Ramos (cell line): Measurements from ENCODE around the gene ITSN2.

ENCODE experiments used
- in situ Hi-C: fragments of 300-500 bp; cut with MboI; formaldehyde crosslinking; loops from one replicate; pipeline ENCODE4 v1.14.3; 2022; ENCODE audit warnings: low sequenced_read_pairs; ENCODE audit not compliant: unreplicated experiment

Gene ITSN2

DNA sequence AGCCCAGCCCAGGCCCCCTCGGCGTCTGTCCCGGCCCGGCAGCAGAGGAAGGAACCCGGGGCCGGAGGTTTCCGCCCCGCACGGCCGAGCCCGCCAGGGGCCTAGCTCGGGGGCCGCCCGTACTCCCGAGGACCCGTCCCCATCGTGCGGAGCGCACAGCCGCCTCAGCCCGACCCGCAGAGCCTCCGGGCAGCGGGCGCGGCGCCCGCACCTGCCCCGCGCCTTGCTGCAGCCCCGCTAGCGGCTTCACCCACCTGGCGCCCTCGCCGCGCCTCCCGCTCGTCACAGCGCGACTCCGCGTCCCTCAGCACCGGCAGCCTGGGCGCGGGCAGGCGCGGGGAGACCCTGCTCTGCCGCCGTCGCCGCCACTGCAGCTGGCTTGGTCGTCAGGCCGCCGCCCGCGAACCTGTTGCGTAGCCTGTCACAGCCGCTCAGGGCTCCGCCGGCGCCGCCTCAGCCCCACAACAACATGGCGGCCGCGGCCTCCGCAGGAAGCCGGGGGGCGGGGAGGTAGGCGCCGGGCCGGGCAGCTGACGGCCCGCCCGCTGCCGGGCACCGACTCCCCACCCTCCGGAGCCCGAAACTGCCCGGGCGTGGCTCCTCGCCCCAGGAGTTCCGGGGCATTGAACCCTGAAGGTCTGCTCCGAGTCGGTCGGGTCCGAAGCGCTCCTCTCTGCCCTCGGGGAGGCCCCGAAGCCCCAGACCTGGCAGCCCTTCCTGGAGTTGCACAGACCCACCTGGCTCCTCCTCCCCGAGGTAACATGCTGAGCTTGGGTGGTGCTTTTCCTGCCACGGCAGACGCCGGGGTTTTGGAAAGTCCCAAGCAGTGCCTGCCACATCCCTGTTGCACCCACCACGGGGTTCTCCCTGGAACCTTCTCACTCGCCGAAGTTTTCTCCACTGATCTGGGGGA, at the start of gene ITSN2:
ITSN2 (minus strand) TSS at position 487 of the 913 bp plus-strand sequence. CDS start 32,454 bp downstream, outside the sequence.
- in situ Hi-C loops = no loop called here

DNA sequence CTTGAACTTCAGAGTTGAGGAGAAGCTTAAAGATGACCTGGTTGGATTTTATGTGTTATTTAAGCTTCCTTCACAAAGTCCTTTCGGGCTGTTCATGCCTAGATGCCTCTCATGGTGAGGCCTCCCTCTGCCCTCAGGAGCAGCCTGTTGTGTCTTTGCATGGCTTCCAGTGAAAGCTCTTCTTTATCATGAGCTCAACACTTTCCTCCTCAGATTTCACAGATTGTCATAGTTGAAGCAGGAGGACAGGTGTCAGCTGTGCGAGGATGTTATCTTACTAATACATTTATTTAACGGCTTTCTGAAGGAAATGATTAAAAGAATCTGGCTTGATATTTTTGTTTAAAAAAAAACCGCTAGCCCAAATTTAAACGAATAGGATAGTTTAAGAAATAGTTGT, 48.8 kb upstream of the ITSN2 start:
- in situ Hi-C loops = loop anchor here (10.0 kb wide), 1 partner anchor 726 kb away; no protein-coding TSS in a partner anchor

DNA sequence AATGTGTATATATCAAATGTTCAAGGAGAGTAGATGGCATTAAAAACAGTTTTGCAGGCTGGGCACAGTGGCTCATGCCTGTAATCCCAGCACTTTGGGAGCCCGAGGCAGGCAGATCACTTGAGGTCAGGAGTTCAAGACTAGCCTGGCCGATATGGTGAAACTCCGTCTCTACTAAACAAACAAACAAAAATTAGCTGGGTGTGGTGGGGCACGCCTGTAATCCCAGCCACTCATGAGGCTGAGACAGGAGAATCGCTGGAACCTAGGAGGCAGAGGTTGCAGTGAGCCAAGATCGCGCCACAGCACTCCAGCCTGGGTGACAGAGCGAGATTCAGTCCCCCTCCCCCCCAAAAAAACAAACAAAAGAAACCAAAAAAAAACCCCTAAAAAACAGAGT, 48.4 kb upstream of the ITSN2 start:
- in situ Hi-C loops = loop anchor here (10.0 kb wide), 1 partner anchor 726 kb away; no protein-coding TSS in a partner anchor

DNA sequence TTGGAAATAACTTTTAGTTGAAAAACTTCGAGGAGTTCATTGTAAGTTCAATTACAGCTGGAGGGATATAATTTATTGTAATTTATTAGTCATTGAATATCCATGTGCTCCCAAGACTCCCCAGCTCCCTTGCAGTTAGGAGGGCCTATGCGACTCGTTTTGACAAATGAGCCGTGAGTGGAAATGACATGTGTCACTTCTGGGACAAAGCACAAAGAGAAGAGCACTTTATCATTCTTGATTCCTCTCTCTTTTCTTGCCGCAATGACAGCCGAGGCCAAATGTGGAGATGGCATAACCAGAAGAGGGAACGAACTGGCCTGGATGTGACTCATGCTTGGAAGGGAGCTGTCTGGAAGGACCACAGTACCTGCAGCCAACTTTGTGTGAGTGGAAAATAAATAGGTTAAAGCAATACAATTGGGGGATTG, 44.2 kb upstream of the ITSN2 start:
- in situ Hi-C loops = loop anchor here (10.0 kb wide), 1 partner anchor 730 kb away; no protein-coding TSS in a partner anchor

DNA sequence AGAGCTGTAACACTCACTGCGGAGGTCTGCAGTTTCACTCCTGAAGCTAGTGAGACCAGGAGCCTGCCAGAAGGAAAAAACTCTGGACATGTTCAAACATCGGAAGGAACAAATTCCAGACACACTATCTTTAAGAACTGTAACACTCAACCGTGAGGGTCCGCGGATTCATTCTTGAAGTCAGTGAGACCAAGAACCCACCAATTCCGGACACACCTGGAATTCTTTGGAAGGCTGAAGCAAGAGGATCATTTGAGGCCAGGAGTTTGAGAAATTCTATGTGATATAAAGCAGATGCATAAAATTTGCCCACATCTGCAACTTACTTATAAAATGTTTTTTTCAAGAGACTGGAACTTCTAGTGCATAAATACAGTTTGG, 43.5 kb upstream of the ITSN2 start:
- in situ Hi-C loops = loop anchor here (10.0 kb wide), 1 partner anchor 731 kb away; no protein-coding TSS in a partner anchor

DNA sequence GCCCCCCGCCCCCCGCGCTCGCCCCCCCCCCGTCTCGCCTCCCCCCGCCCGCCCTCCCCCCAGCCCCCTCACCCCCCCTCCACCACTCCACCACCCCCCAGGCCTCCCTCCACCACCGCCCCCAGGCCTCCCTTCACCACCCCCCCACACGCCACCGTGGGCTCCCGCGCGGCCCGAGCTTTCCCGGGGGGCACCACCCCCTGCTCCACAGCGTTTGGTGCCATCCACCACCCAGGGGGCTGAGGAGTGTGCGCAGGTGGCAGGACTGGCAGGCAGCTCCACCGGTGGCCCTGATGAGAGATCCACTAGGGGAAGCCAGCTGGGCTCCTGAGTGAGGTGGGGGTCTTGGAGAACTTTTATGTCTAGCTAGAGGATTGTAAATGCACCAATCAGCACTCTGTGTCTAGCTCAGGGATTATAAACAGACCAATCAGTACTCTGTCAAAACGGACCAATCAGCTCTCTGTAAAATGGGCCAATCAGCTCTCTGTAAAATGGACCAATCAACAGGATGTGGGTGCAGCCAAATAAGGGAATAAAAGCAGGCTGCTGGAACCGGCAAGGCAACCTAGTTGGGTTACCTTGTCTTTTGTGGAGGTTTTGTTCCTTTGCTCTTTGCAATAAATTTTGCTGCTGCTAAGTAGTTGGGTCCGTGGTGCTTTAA, 43.0 kb upstream of the ITSN2 start:
- in situ Hi-C loops = loop anchor here (10.0 kb wide), 1 partner anchor 732 kb away; no protein-coding TSS in a partner anchor

DNA sequence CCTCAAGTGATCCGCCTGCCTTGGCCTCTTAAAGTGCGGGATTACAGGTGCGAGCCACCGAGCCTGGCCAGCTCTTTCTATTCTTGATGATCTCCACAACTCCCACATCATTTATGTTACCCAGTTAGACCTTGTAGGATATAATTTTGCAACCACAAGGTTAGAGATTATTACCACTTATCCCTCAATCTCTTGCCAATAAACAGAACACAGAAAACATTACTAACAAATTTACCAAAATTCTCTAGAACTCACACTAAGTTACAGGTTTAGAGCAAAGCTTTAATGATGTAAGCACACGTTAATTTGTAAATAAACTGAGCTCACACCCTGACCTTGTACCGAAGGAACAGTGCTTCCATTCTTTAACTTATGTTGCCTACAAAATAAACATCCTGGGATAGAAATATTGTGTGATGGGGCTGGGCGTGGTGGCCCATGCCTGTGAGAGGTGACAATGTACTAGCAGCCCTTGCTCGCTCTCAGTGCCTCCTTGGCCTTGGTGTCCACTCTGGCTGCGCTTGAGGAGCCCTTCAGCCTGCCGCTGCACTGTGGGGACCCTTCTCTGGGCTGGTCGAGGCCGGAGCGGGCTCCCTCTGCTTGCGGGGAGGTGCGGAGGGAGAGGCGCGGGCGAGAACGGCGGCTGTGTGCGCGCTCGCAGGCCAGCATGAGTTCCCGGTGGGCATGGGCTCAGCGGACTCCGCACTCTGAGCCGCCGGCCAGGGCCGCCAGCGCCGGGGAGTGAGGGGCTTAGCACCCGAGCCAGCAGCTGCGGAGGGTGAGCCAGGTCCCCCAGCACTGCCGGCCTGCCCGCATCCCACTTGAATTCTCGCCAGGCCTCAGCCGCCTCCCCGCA, 42.1 kb upstream of the ITSN2 start:
- in situ Hi-C loops = loop anchor here (10.0 kb wide), 1 partner anchor 732 kb away; no protein-coding TSS in a partner anchor

DNA sequence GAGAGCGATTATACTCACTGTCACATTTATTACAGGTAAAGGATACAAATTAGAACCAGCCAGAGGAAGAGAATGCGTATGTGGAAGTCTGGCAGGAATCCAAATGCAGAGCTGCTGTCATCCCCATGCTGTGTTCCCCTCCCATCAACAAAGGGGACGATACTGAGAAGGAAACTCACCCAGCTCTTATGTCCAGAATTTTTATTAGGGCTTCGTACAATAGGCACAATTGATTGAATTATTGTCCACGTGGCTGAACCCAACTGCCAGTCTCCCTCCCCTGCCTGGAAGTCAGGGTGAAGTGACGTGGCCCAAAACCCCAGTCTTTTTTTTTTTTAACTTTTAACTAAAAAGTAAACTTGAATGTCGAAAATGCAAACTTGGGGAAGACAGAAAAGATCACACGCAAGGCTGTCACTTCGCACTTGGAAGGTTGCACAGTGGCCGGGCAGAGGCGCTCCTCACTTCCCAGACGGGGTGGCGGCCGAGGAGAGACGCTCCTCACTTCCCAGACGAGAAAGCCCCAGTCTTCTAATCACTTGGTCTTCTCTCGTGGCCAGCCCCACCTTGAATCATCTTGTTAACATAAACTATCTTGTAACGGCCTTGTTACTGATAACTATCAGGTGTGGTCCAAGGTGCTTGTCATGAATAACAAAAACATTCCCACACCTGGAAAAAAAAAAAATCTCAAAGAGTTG, 40.0 kb upstream of the ITSN2 start:
- in situ Hi-C loops = loop anchor here (10.0 kb wide), 1 partner anchor 734 kb away; no protein-coding TSS in a partner anchor

DNA sequence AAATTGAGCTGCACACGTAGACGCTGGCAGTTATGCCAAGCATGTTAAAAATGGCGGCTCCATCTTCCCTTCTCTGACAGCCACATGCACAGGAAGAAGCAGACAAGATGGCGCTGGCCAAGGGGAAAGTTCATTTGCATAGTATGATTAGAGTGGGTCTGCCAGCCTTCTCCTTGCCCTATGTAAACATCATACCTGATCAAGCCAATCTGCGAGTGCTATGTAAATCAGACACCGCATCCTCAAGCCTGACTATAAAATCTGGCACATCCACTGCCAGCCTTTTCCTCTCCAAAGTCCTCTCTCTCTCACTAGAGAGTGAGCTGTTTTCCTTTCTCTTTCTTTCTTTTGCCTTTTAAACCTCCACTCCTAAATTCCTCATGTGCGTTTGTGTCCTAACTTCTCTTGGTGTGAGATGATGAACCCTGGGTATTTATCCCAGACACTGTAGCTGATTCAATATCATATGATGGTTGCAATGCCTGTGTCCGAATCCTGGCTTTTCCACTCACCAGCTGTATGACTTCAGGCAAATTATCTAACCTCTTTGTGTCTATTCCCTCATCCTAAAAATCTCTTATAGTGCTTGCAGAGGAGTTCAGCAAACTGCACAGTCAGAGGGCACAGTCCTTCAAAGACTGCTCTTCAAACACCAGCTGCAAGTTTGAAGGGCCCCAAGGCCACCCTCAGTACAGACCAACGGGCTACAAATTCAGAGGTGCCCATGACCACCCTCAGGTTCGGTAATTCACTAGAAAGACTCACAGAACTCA, 39.3 kb upstream of the ITSN2 start:
- in situ Hi-C loops = loop anchor here (10.0 kb wide), 1 partner anchor 735 kb away; no protein-coding TSS in a partner anchor

DNA sequence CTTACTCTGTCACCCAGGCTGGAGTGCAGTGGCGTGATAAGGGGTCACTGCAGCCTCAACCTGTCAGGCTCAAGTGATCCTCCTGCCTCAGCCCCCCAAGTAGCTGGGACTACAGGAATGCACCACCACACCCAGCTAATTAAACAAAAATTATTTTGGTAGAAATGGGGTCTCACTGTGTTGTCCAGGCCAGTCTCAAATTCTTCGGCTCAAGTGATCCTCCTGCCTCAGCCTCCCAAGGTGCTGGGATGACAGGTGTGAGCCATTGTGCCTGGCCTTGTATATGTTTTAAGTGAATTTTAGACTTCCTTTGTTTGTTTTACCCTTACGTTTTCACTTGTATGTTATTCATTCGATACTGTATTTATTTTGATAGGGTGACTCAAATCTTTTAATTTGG, 34.7 kb upstream of the ITSN2 start:
- in situ Hi-C loops = no loop called here

DNA sequence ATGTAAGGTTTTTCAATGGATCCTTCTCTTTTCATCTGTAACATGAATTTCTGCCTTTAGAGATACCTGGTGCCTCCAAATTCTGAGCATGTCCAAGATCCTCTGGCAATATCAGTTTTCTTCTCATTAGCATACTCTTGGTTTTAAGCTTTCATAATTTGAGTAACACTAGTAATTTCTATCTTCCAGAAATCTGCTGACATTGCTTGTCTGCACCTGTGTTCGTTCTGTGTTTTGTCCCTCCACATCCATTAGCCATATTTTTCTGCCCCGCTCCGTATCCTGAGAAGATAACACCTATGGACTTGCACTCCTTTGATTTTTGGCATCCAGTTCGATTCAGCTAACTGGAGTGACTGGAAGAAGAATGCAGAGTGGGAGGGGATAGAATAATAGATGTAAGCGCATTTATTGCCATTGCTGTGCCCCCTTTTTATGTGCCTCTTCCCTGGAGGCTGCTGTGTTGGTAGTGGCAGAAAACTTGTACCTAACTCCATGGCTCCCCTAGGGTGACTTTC, 32.3 kb upstream of the ITSN2 start:
- in situ Hi-C loops = no loop called here

DNA sequence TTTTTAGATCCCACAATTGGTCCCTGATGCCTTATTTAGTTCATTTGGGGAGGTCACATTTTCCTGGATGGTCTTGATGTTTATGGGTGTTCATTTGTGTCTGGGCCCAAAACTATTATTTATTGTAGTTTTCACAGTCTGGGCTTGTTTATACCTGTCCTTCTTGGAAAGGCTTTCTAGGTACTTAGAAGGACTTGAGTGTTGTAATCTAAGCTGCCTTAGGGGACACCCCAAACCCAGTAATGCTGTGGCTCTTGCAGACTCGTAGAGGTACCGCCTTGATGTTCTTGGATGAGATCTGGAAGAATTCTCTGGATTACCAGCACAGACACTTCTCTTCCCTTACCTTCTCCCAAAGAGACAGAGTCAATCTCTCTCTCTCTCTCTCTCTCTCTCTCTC, 25.0 kb upstream of the ITSN2 start:
- in situ Hi-C loops = no loop called here

DNA sequence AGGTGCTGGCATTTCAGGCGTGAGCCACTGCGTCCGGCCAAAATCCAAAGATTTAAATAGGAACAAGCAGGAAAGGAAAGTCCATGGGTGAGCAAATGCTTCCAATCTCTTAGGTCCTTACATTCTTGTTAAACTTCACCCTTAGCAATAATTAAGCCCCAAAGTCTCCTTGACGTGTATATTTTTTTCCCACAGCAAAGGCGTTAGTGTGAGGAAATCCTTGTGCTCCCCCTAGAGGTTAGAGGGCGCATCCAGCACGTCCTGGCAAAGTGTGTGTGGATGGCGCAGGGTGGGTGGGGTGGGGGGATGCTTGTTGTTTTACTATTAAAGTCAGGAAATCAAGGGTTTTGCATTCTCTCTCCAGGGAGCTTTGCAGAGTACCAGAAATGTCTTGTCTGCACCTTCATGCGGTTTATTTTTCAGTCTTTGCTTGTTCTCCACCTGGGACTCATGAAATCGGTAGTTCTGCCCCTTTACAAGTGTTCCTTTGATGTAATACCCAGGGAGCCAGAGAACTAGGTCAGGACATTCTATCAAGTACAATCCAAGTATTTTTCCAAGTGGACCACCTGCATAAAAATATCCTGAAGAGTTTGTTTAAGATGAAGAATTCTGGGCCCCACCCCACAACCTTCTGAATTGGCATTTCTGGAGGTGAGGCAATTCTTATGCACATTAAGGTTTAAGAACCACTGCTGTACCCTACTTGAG, 22.2 kb upstream of the ITSN2 start:
- in situ Hi-C loops = no loop called here

DNA sequence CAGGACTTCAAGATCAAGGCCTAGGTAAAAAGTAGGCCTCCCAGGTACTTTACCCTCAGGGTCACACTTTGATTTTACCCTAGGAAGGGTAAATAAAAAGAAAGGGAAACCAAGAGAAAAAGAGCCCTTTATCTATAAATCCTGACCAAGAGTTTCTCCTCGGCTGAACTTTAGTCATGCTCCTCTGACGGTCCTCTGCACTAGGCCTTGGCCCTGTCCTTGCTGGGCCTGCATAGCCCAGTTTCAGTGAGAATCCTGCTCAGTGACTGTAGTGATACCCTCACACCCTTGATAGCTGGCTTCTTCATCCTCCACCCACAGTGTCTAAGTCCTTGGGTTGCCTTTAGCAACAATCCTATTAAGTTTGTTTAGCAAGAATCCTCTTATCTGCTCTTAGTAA, 20.5 kb upstream of the ITSN2 start:
- in situ Hi-C loops = no loop called here

DNA sequence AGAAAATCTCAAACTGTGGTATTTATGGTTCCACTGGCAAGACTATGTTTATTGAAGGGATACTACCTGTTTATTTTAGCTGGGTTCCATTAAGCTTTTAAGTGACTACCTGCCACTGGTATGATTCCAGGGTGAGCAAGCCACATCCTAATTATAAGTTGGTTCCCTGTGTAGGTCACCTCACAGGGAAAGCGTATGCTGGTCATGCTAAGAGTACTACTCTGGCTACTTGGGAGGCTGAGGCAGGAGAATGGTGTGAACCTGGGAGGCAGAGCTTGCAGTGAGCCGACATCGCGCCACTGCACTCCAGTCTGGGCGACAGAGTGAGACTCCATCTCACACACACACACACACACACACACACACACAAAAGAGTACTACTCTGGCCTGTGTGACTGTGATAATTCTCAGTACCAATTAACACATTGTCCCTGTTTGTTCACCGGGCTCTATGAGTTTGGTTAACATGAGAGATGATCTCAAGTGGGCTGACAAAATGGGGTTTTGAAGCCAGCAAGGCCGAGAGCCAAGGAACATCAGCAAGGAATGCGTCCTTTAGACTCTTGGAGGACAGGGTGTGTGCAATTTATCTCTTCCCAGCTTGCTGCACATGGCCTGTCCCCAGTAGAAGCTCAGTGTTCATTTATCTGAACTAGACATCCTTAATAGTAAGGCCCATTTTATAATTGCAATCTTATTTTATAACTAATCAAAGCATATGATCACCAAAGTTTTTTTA, 15.2 kb upstream of the ITSN2 start:
- in situ Hi-C loops = no loop called here

DNA sequence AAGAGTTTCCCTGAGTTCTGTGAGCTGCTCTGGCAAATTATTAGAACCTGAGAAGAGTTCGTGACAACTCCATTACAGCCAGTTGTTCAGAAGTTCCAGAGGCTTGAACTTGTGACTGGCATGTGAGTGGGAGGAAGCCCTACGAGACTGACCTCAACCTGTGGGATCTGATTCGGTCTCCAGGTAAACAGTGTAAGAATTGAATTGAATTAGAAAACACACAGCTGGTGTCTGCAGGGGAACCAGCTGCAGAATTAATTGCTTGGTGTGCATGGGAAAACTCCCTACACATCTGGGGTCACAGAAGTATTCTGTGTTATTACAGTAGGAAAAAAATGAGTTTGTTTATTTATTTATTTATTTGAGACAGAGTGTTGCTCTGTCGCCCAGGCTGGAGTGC, 14.0 kb upstream of the ITSN2 start:
- in situ Hi-C loops = no loop called here

DNA sequence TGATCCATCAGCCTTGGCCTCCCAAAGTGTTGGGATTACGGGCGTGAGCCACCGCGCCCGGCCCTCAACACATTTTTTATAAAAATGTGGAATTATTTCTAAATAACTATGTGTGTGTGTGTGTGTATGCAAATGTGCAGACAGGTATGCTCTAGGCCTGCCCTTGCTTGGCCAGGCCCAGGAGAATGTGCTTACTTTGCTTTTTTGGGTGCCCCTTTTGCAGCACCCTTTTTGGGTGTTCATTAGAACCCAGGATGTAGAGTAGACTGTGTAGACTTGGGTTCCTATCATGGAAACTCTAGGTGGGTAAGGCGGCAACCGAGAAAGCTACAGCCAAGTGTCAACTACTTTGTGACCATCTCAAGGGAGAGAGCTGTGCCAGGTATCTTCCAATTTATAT, 11.7 kb upstream of the ITSN2 start:
- in situ Hi-C loops = no loop called here
